IMR-90 (cell line): ENCODE results near the gene NDUFB7. TPM values are rescaled to one million over a fixed set of nuclear protein-coding genes. Genes with fewer than 3 reads are reported as not detected.
"Not testable (repeated sequence)": the region's sequence is repeated elsewhere in the genome, so short reads cannot be mapped to it uniquely, and the experiment has no call there.

Experiments
- ATAC-seq: fragments of 200-7000 bp; cut with Tn5 transposase; 2 replicates; pipeline ENCODE4 v1.9.1; 2020; ENCODE audit warnings: low read depth, mild to moderate bottlenecking, moderate library complexity
- BruUV-seq: library from RNA; stranded (reverse); fragments of 400-500 nt; replicated peaks from 2 replicates; lab custom pipeline; 2021; lab: Mats Ljungman, UMichigan
- CTCF ChIA-PET: fragments of 300-600 bp; formaldehyde crosslinking; extraction: SDS; loops from one replicate; lab custom pipeline; 2021; ENCODE audit warnings: antibody characterized with exemption; lab: Yijun Ruan, JAX
- POLR2A ChIA-PET: fragments of 300-600 bp; sonication (Branson Sonifier 250); formaldehyde crosslinking; loops from one replicate; lab custom pipeline; 2022; ENCODE audit warnings: antibody characterized with exemption; ENCODE audit not compliant: unreplicated experiment; lab: Charles Lee
- DNase-seq: peaks from one replicate; pipeline ENCODE4 v3.0.0; 2013
- H2AFZ ChIP-seq: replicated peaks from 2 replicates; pipeline ENCODE3; 2013; ENCODE audit warnings: low read length, mild to moderate bottlenecking; ENCODE audit not compliant: poor library complexity
- H2AK5ac ChIP-seq: 2 replicates; pipeline ENCODE4 v1.6.1; 2013; ENCODE audit warnings: low read depth, low read length, inconsistent platforms
- H2AK9ac ChIP-seq: replicated peaks from 2 replicates; pipeline ENCODE3; 2013; ENCODE audit warnings: mild to moderate bottlenecking, low read depth, low read length, moderate library complexity; ENCODE audit not compliant: poor library complexity
- H2BK120ac ChIP-seq: 2 replicates; pipeline ENCODE4 v1.6.1; 2013; ENCODE audit warnings: low read depth, low read length, inconsistent platforms
- H2BK15ac ChIP-seq: 3 replicates; pipeline ENCODE4 v1.6.1; 2013; ENCODE audit warnings: low read depth, low read length, inconsistent platforms
- H2BK20ac ChIP-seq: 2 replicates; pipeline ENCODE4 v1.6.1; 2013; ENCODE audit warnings: low read depth, mild to moderate bottlenecking, inconsistent platforms, low read length, moderate library complexity
- H2BK5ac ChIP-seq: 2 replicates; pipeline ENCODE4 v1.6.1; 2013; ENCODE audit warnings: mild to moderate bottlenecking, low read depth, low read length, inconsistent platforms; ENCODE audit not compliant: poor library complexity, severe bottlenecking
- H3K14ac ChIP-seq: replicated peaks from 2 replicates; pipeline ENCODE4 v1.6.1; 2013; ENCODE audit warnings: low read depth, low read length, inconsistent platforms
- H3K18ac ChIP-seq: 2 replicates; pipeline ENCODE4 v1.6.1; 2013; ENCODE audit warnings: low read depth, low read length, control low read depth
- H3K23ac ChIP-seq: 2 replicates; pipeline ENCODE4 v1.6.1; 2013; ENCODE audit warnings: low read depth, low read length, inconsistent platforms
- H3K27ac ChIP-seq: 2 replicates; pipeline ENCODE4 v1.5.1; 2013; ENCODE audit warnings: mild to moderate bottlenecking, control low read depth, low read length; ENCODE audit not compliant: insufficient read depth
- H3K27me3 ChIP-seq: 2 replicates; pipeline ENCODE4 v1.6.1; 2013; ENCODE audit warnings: low read length; ENCODE audit not compliant: control insufficient read depth, insufficient read depth
- H3K36me3 ChIP-seq: 2 replicates; pipeline ENCODE4 v1.6.1; 2013; ENCODE audit warnings: low read length, mixed read lengths; ENCODE audit not compliant: control insufficient read depth, insufficient read depth
- H3K4ac ChIP-seq: 2 replicates; pipeline ENCODE4 v1.6.1; 2013; ENCODE audit warnings: low read depth, low read length, inconsistent platforms
- H3K4me1 ChIP-seq: 2 replicates; pipeline ENCODE4 v1.6.1; 2013; ENCODE audit warnings: low read length, mixed read lengths; ENCODE audit not compliant: control insufficient read depth, insufficient read depth
- H3K4me2 ChIP-seq: 2 replicates; pipeline ENCODE4 v1.6.1; 2013; ENCODE audit warnings: low read depth, mild to moderate bottlenecking, control low read depth, low read length, moderate library complexity
- H3K4me3 ChIP-seq: 2 replicates; pipeline ENCODE4 v1.5.1; 2013; ENCODE audit warnings: low read depth, mild to moderate bottlenecking, control low read depth, low read length, moderate library complexity; ENCODE audit not compliant: insufficient read depth
- H3K56ac ChIP-seq: 2 replicates; pipeline ENCODE4 v1.6.1; 2013; ENCODE audit warnings: low read length, inconsistent platforms; ENCODE audit not compliant: insufficient read depth; ENCODE audit errors: extremely low read depth
- H3K79me1 ChIP-seq, 2 experiments: 2 replicates each; pipeline ENCODE4 v1.6.1; 2013; ENCODE audit warnings: low read length in 2 of 2, inconsistent platforms in 1 of 2, low read depth in 1 of 2
- H3K9ac ChIP-seq: 2 replicates; pipeline ENCODE4 v1.6.1; 2013; ENCODE audit warnings: low read depth, low read length, control low read depth
- H3K9me1 ChIP-seq: 2 replicates; pipeline ENCODE4 v1.6.1; 2013; ENCODE audit warnings: low read length, inconsistent platforms; ENCODE audit not compliant: insufficient read depth
- H3K9me3 ChIP-seq: 2 replicates; pipeline ENCODE4 v1.6.1; 2013; ENCODE audit warnings: low read length; ENCODE audit not compliant: control insufficient read depth, insufficient read depth
- H4K20me1 ChIP-seq: 2 replicates; pipeline ENCODE4 v1.6.1; 2013; ENCODE audit warnings: low read length, inconsistent platforms; ENCODE audit not compliant: insufficient read depth
- H4K5ac ChIP-seq: 2 replicates; pipeline ENCODE4 v1.6.1; 2013; ENCODE audit warnings: mild to moderate bottlenecking, low read depth, low read length, control low read depth
- H4K8ac ChIP-seq, 2 experiments: 2 replicates each; pipeline ENCODE4 v1.6.1; 2013; ENCODE audit warnings: low read depth in 2 of 2, low read length in 2 of 2, control low read depth in 1 of 2, inconsistent platforms in 1 of 2
- H4K91ac ChIP-seq: 2 replicates; pipeline ENCODE4 v1.6.1; 2013; ENCODE audit warnings: low read depth, low read length, inconsistent platforms; ENCODE audit not compliant: insufficient read depth
- WGBS, 2 experiments: methylation state at CpG; one replicate each; pipeline versions ENCODE4 v1.1.5 to v1.1.7; 2013; ENCODE audit warnings: missing lambda C conversion rate in 2 of 2; ENCODE audit not compliant: insufficient read length in 1 of 2; ENCODE audit errors: extremely low coverage in 2 of 2; 5-methylcytosine and 5-hydroxymethylcytosine counted together
- dilution Hi-C: fragments of 300-500 bp; cut with HindIII; formaldehyde crosslinking; loops from one replicate; pipeline ENCODE4 v1.14.3; 2018; ENCODE audit warnings: low sequenced_read_pairs; ENCODE audit not compliant: unreplicated experiment
- in situ Hi-C: fragments of 300-500 bp; cut with MboI; formaldehyde crosslinking; loops from 3 replicates; pipeline ENCODE4 v1.14.3; 2019; ENCODE audit warnings: low sequenced_read_pairs, inconsistent platforms, mixed read lengths
- intact Hi-C: fragments of 100-400 bp; cut with micrococcal nuclease; formaldehyde crosslinking; loops from 2 replicates; pipeline ENCODE4 v1.10.0; 2022
- polyA plus RNA-seq, 3 experiments: library from polyadenylated mRNA; depleted of rRNA; stranded (reverse); fragments of >200 nt; gene quantifications; 2 replicates each; pipeline ENCODE4 v1.2.3, GENCODE V29; 2012; ENCODE audit warnings: low replicate concordance in 1 of 3
- total RNA-seq: library from RNA; depleted of rRNA; stranded (reverse); fragments of >200 nt; gene quantifications from 2 replicates; pipeline ENCODE4 v1.2.3, GENCODE V29; 2012

NDUFB7 gene
- total and polyA plus RNA-seq, 2 of the 4 experiments (the other 2 are of a cell fraction): 436 to 523 TPM

DNA sequence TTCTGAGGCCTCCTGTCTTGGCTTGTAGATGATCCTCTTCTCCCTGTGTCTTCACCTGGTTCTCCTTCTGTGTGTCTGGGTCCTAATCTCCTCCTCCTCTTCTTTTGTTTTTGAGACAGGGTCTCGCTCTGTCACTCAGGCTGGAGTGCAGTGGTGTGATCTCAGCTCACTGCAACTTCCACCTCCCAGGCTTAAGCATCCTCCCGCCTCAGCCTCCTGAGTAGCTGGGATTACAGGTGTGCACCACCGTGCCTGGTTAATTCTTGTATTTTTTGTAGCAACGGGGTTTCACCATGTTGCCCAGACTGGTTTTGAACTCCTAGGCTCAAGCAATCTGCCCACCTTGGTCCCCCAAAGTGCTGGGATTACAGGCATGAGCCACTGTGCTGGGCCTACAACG, 40.4 kb upstream of the NDUFB7 start:
- H3K36me3 ChIP-seq, ATAC-seq, H2AFZ ChIP-seq, H4K91ac ChIP-seq, intact Hi-C loops, BruUV-seq, H2AK5ac ChIP-seq, H3K9ac ChIP-seq, H3K18ac ChIP-seq, H2BK15ac ChIP-seq, H3K23ac ChIP-seq, H4K20me1 ChIP-seq, H3K9me1 ChIP-seq, H2BK20ac ChIP-seq, DNase-seq, H4K8ac ChIP-seq, H3K79me1 ChIP-seq, H4K5ac ChIP-seq, H2BK120ac ChIP-seq, H3K27ac ChIP-seq, H3K27me3 ChIP-seq, H2AK9ac ChIP-seq, in situ Hi-C loops, H3K4me2 ChIP-seq, H3K4me1 ChIP-seq, H3K4me3 ChIP-seq, dilution Hi-C loops, H3K56ac ChIP-seq, POLR2A ChIA-PET, H3K9me3 ChIP-seq, H3K4ac ChIP-seq, H3K14ac ChIP-seq, H2BK5ac ChIP-seq, CTCF ChIA-PET: not testable (repeated sequence)
- WGBS, 2 experiments: 47% methylated on average over 3 of the region's 5 CpGs; no CpG with 5 or more reads in 1 of the 2 experiments
